Activated T-cell treated with anti-CD3 and anti-CD28 coated beads, Interleukin-2, amount 50 U/mL, for 4 hours (primary cell): Measurements from ENCODE around the gene GLIS1. TPM values are rescaled to one million over a fixed set of nuclear protein-coding genes. Genes with fewer than 3 reads are reported as not detected.

Experiments
- ATAC-seq, 2 donors: fragments of 200-7000 bp; cut with Tn5 transposase; one replicate each; pipeline ENCODE4 v1.10.0; 2021
- DNase-seq: peaks from one replicate; pipeline ENCODE4 v3.0.0-alpha.2; 2020
- H3K27me3 Mint-ChIP-seq: one replicate; pipeline ENCODE4 v1.8.0; 2021; ENCODE audit warnings: low read depth, mixed read lengths
- H3K36me3 Mint-ChIP-seq: one replicate; pipeline ENCODE4 v1.8.0; 2022; ENCODE audit warnings: mixed read lengths; ENCODE audit not compliant: insufficient read depth
- H3K4me1 Mint-ChIP-seq: one replicate; pipeline ENCODE4 v1.8.0; 2021; ENCODE audit warnings: low read depth, mixed read lengths
- H3K4me3 Mint-ChIP-seq: one replicate; pipeline ENCODE4 v1.8.0; 2021; ENCODE audit warnings: mild to moderate bottlenecking, moderate library complexity, mixed read lengths
- H3K9me3 Mint-ChIP-seq: one replicate; pipeline ENCODE4 v1.8.0; 2021; ENCODE audit warnings: mixed read lengths
- total RNA-seq, 3 donors: library from RNA; stranded (reverse); gene quantifications; one replicate each; pipeline ENCODE4 v1.2.1, GENCODE V29; 2021

GLIS1 gene
- total RNA-seq, 3 donors from 2014 or later: not detected

DNA sequence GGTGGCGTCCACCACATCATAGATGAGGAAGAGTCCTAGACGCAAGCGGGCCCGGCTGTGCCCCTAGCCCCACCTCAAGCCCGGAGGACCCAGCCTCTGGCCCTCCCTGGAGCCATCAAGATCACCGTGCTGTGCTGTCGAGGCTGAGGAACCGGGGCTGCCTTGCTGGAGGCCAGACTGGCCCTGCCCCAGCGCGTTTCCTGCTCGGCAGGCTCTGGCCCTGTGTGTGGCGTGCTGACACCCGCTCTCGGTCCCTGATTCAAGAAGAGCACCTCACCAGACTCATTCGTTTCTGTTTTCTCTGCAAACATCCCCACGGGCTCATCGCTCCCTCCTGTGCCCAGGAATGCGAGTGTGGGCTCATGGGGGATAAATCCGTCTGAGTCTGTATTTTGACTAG lies 51.1 kb downstream of the GLIS1 start:
- Mint-ChIP-seq H3K4me3 (no peak overlapping the region), H3K36me3 (no peaks in the 10 kb centered on the region), H3K9me3 (no peaks in the 10 kb centered on the region), H3K4me1 (no peaks in the 10 kb centered on the region), H3K27me3 (peaks cover 9% of the 10 kb centered on the region)
- ATAC-seq (no peak), DNase-seq (no peak)

DNA sequence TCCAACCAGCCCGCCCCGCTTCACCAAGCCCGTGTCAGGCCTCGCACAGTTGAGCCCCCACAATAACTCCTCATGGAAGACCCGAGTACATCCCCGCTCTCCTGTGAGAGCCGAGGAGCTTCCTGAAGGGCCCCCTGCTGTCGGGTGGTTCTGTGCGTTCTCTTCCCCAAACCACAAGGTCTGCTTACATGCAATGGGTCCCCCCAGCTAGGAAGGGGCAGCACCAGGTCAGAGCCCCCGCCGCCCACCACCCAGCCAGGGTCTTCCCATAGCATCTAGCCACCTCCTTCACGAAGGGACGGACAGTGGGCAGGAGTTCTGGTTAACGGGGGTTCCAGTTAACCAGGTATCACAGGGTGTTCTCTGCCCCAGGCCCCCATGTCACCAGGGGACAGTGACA lies 51.5 kb downstream of the GLIS1 start:
- no peak overlapping the region for H3K4me3 Mint-ChIP-seq
- H3K9me3 Mint-ChIP-seq: no peaks in the 10 kb centered on the region
- H3K36me3 Mint-ChIP-seq: no peaks in the 10 kb centered on the region
- DNase-seq: no peak
- H3K4me1 Mint-ChIP-seq: no peaks in the 10 kb centered on the region
- ATAC-seq: no peak
- H3K27me3 Mint-ChIP-seq: peaks cover 8% of the 10 kb centered on the region

DNA sequence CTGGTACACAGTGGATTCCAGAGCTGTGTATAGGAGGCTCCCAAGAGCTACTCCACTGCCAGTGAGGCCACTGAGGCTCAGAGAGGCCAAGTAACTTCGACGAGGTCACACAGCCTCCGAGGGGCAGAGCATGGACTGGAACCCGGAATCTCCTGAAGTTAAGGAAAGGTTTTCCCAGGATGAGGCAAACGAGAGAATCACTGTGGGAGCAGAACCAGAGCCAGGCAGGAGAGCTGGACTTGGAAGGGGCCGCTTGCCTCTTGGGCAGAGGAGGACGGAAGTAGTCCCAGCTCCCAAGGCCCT lies 52.0 kb downstream of the GLIS1 start:
- Mint-ChIP-seq H3K27me3 (peaks cover 8% of the 10 kb centered on the region), H3K4me1 (peaks cover 3% of the 10 kb centered on the region), H3K9me3 (no peaks in the 10 kb centered on the region), H3K4me3 (no peak overlapping the region), H3K36me3 (no peaks in the 10 kb centered on the region)
- no peak for ATAC-seq
- DNase-seq: no peak

DNA sequence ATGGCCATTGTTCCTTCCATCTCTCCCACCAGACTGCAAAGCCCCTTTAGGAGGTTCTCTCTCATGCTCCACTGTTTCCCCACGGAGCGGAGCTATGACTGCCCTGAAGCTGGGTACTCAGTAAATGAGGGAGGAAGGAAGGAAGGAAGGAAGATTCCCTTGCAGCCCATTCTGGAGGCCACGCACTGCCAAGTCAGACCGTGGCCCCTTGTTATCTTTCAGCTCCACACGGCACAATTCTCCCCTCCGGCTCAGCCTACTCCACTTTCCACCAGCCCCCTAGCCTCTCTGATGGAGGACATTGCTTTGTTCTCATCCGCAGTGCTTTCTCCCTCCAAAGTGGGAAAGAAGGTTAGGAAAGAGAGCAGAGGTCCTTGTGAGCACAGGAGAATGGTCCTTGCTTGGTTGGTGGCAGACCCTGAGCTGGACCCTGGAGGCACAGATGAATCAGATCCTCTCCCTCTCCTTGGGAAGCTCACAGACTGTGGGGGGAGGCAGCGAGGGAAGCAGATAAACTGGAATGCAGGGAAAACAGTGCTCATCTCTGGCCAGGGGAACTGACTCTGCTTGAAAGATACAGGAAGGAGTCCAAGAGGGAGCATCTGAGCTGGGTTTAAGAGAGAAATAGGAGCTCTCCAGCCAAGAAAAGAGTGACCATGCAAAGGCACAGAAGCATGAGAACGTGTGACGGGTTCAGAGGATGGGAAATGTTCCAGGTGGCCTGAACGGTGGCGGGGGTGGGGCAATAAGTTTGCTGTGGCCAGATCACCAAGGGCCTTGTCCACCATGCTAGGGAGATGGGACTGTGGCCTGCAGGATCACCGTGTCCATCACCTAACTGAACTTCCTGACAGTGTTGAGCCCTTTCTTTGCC lies 52.6 kb downstream of the GLIS1 start:
- Mint-ChIP-seq H3K27me3 (peaks cover 8% of the 10 kb centered on the region), H3K4me1 (peaks cover 5% of the 10 kb centered on the region), H3K4me3 (no peak overlapping the region), H3K36me3 (no peaks in the 10 kb centered on the region), H3K9me3 (no peaks in the 10 kb centered on the region)
- DNase-seq: no peak
- no peak for ATAC-seq

DNA sequence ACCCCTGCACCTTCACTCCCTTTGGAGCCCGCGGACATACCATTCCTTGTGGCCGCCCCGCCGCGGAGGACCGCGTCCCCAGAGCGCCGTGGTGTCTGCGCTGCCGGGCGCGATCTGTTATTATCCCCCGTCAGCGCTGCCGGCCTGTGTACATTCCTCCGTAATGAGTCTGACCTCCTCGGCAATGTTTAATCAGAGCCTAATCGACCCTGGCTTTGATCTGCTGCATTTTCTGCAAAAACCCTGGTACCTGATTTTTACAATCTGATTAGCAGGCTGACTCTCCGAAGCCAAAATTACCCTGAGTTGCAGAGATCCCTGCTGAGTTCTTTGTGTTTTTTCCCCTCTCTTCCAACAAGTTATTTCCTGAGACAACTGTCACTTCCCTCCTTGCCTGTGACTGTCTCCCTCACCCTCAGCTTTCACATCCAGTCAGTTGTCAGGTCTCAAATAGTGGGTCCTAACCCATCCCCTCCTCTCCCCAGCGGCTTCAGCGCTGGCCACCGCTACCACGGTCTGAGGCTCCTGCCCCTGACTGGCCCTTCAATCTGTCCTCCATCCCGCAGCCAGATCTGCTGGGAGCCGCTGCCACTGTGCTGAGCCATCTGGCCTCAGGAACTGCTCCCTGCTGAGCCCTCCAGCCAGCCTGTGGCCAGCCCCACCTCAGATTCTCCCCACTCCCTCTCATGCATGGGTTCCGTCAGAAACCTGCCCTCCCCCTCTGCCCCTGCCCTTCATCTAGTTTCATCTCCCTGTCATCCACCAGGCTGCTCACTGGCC lies 53.5 kb downstream of the GLIS1 start:
- ATAC-seq (no peak), DNase-seq (no peak)
- H3K36me3 Mint-ChIP-seq: no peaks in the 10 kb centered on the region
- H3K27me3 Mint-ChIP-seq: peaks cover 10% of the 10 kb centered on the region
- H3K4me1 Mint-ChIP-seq: peaks cover 5% of the 10 kb centered on the region
- no peak overlapping the region for H3K4me3 Mint-ChIP-seq
- no peaks in the 10 kb centered on the region for H3K9me3 Mint-ChIP-seq

DNA sequence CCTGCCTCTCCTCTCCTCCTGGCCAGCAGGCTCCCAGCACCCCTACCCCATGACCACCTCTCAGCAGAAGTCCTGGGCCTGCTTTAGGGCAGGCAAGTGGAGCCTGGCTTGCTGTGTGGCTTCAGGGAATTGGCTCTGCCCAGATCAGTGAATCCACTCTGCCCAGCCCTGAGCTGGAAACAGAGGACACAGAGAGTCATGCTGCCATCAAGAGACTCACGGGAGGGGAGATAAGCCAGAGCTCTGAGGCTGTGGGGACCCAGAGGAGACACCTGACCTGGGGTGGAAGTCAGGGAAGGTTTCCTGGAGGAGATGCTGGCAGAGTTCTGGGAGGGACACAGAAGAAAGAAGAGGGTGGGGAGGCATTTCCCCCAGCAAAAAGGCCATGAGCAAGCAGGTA lies 54.2 kb downstream of the GLIS1 start:
- Mint-ChIP-seq H3K9me3 (no peaks in the 10 kb centered on the region), H3K4me3 (no peak overlapping the region), H3K4me1 (peaks cover 5% of the 10 kb centered on the region), H3K36me3 (no peaks in the 10 kb centered on the region), H3K27me3 (peaks cover 10% of the 10 kb centered on the region)
- ATAC-seq (no peak), DNase-seq (no peak)

DNA sequence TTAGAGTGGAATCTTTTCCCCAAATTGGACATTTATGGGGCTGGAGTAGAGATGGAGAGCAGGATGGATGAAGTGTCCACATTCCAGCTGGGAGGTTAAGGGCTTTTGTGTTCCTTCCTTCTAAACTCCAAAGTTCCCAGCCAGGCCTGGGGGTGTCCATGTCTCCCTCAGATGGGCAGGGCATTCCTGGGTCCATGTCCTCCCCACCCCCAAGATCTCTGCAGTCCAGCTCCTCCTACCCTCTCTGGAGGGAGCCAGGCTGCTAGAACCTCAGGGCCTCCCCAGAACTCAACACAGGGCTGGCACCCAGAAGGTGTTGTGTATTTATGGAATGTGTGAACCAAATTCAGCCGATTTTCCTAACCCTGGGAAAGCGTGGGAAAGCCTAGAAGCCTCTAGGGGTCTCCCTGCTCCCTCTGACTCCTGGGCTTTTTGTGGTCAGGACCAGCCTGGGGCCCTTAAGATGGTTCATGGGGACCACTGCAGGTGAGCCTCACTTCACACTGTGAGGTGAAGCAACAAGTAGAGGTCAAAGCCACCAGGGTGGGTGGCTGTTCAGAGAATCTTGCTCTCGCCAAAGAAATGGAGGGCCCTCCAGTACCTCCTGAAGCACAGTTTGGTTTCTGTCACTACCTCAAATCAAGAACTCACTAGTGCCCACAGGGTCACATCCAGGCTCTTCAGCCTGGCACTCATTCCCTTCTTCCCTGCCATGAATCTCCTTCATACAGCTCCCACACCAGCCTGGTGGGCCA lies 54.8 kb downstream of the GLIS1 start:
- no peaks in the 10 kb centered on the region for H3K36me3 Mint-ChIP-seq
- DNase-seq: no peak
- H3K4me1 Mint-ChIP-seq: peaks cover 5% of the 10 kb centered on the region
- H3K27me3 Mint-ChIP-seq: peaks cover 10% of the 10 kb centered on the region
- no peak overlapping the region for H3K4me3 Mint-ChIP-seq
- no peak for ATAC-seq
- H3K9me3 Mint-ChIP-seq: no peaks in the 10 kb centered on the region

DNA sequence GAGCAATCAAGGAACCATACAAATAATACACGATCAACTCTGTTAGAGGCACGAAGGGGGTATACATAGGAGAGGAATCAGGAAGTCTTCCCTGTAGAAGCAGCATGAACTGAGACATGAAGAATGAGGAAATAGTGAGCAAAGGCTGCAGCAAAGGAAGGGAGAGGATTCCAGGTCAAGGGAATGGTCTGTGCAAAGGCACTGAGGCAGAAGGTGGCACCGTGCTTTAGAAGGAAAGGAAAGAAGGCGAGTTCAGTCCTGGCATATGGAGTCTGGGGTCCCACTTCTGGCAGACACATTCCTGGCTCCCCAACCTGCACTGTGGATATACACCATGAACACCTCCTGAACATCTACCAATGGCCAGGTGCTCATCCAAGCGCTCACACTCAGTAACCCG lies 56.1 kb downstream of the GLIS1 start:
- Mint-ChIP-seq H3K4me1 (peaks cover 5% of the 10 kb centered on the region), H3K9me3 (no peaks in the 10 kb centered on the region), H3K27me3 (peaks cover 10% of the 10 kb centered on the region), H3K4me3 (no peak overlapping the region), H3K36me3 (no peaks in the 10 kb centered on the region)
- DNase-seq (no peak), ATAC-seq (no peak)

DNA sequence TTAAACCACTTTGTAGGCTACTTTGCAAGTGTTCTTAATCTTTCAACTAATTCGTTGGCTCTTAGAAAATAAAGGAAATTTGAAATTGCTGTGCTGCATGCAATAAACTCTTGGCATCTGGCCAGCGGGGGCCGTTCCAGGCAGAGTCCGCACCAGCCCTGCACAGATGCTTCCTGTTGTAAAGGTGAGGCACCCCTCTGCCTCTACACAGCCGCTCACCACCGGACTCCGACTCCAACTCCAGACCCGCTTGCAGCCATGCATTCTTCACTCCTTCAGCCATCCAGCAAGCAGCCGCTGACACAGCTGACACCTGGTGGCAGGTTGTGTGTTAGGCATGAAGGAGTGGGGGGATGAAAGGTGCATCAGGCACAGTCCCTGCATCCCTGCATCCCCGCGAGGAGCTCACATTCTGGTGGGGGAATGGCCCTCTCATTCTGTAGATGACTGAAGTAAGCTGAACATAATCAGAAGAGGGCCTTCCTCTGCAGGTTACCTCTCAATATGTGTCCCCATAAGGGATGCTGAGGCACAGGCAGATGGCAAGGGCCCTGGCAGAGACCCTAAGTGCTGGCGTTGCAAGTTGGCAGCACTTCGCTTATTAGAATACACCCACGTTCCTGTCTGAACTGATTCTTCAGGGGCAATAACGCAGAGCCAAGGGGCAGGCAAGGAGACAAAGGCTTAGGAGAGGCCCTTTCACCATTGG lies 56.8 kb downstream of the GLIS1 start:
- H3K27me3 Mint-ChIP-seq: peaks cover 10% of the 10 kb centered on the region
- H3K4me3 Mint-ChIP-seq: peak overlapping the region; percentile 55
- no peaks in the 10 kb centered on the region for H3K36me3 Mint-ChIP-seq
- peak; percentile 14 for DNase-seq
- no peaks in the 10 kb centered on the region for H3K9me3 Mint-ChIP-seq
- ATAC-seq: peak; percentile 58 to 64
- H3K4me1 Mint-ChIP-seq: peaks cover 5% of the 10 kb centered on the region

DNA sequence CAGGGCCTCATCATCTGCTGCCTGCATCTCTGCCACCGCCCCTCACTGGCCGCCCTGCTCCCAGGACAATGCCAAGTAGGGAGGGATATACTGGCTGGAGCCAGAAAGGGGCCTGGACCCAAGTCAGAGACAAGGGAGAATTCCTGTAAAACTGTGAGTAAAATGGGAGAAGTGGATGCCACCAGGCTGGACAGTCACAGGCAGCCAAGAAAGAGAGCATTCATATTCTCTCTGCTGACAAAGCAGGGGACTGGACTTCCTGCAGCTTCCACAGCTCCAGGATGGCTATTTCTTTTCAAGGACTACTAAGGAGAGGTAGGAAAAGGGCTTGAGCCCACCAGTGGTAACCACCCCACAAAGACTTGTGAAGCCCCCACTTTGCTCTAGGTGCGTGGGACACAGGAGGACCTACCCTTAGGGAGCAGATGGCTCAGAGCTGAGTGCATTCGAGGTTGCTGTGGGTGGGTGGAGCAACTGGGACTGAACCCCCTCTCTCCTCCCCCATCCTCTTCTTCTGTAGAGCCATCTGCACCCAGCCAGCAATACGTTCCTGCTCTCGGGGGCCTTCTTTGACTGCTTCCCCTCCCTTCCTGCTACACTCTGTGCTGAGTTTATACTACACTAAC lies 57.5 kb downstream of the GLIS1 start:
- H3K4me3 Mint-ChIP-seq: no peak overlapping the region
- DNase-seq (no peak), ATAC-seq (peak in 1 of 2 donors; percentile 32)
- no peaks in the 10 kb centered on the region for H3K36me3 Mint-ChIP-seq
- H3K4me1 Mint-ChIP-seq: peaks cover 5% of the 10 kb centered on the region
- H3K9me3 Mint-ChIP-seq: no peaks in the 10 kb centered on the region
- peaks cover 10% of the 10 kb centered on the region for H3K27me3 Mint-ChIP-seq

DNA sequence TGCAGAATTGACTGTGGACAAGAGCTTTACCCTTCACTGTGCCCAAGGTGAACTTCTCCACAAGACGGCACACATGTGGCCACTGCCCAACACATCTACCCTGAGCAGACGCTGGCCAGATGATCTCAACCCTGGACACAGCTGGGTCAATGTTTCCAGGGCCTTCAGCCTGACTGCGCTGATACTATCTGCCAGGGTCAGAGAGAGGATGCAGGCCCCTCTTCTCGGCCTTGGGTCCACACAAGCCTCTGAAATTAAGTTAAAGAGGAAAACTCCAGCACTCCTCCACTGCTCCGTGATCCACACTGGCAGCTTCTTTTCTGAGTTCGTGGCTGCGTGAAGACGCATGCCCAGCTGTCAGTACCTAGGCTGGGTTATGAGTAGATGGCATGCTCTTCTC lies 58.1 kb downstream of the GLIS1 start:
- DNase-seq (no peak), ATAC-seq (no peak)
- Mint-ChIP-seq H3K36me3 (no peaks in the 10 kb centered on the region), H3K9me3 (no peaks in the 10 kb centered on the region), H3K4me1 (peaks cover 5% of the 10 kb centered on the region), H3K27me3 (peaks cover 9% of the 10 kb centered on the region), H3K4me3 (no peak overlapping the region)

DNA sequence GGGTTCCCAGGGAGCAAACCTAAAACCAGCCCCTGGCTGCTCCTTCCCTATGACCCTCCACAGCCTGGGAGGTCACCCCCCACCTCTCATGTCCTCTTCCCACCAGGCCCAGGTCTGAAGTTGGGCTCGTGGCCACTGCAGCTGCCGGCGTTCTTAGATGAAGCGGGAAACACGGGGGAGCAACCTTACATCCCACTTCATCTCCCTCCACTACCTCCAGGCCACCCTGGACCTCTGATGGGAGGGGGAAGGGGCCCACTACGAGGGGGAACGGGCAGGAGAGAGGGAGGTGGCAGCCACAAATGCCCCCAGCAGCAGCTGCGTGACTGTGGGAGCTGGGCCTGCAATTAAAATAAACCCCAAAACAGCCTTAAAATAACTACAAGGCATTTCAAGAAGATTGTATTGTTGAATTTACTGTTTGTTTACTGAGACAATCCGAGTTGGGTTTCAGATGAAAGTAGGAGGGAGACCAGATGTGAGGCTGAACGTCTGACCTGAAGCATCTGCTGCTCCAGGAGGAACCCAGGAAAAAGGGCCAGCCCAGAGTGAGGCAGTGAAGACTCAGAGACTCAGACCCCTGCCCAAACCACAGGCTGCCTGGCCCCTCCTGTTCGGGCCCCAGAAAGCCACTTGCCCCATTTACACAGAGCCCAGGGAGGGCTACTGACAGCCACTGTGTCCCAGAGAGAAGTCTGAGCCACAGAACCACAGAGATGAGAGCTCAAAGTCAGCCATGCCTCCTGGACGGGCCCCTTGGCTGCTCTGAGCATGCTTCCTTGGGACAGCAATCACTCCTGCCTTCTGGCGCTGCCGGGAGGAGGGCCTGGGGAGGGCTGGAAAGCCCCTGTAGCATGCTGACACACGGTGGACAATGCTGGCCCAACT lies 59.8 kb downstream of the GLIS1 start:
- peaks cover 3% of the 10 kb centered on the region for H3K27me3 Mint-ChIP-seq
- H3K4me3 Mint-ChIP-seq: no peak overlapping the region
- H3K36me3 Mint-ChIP-seq: no peaks in the 10 kb centered on the region
- DNase-seq: no peak
- no peak for ATAC-seq
- H3K9me3 Mint-ChIP-seq: no peaks in the 10 kb centered on the region
- H3K4me1 Mint-ChIP-seq: peaks cover 5% of the 10 kb centered on the region

DNA sequence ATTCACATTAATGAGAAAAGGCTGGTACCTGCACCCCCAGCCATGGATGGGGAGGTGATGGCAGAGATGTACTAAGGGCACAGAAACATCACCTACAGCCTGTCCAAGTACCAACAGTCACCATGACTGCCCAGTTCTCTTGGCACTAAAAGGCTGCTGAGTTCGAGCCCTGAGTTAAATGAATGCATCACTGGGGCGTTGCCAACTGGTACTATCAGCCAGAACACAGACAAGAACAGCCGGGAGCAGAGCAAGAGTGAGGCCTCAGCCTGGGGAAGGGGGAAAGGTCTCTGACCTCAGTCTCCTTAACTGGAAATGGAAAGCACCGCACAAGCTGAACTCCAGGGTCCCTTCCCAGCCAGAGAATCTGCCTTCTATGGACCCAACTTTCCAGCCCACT lies 60.5 kb downstream of the GLIS1 start:
- DNase-seq (no peak), ATAC-seq (no peak)
- peaks cover 3% of the 10 kb centered on the region for H3K27me3 Mint-ChIP-seq
- H3K4me1 Mint-ChIP-seq: peaks cover 5% of the 10 kb centered on the region
- H3K4me3 Mint-ChIP-seq: no peak overlapping the region
- H3K36me3 Mint-ChIP-seq: no peaks in the 10 kb centered on the region
- no peaks in the 10 kb centered on the region for H3K9me3 Mint-ChIP-seq
